ENCODE data around the gene OGFOD1.

DNA sequence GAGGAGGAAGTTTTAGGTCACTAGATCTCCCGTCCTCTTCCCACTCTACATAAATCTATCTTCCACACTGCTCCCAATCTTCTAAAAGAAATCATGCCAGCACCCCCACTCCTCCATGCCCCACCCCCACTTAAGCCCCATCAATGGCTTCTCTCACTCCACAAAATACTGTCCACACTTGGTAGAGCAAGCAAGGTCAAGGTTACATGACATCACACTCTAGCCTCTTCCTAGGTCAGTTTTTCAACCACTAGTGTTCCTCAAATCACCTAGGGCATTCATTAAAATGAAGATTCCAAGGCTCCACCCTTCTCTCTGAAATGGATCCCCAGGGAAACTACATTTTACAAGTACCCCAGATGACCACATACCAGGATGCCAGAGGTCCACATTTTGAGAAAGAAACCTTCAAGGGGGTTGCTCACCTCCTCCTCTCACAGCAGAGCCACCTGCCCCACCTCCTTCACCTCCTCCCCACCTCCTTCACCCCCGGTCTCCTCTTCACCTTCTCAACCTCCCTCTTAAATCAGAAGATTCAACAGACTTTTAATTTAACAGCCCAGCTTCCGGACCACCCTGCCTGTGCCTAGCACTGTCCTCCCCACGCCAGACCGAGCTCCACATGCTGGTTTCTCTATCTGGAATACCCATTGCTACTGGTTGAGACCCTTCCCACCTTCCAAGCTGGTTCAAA lies 29.2 kb upstream of the OGFOD1 start:
- TF ChIP-seq, protein P1, sequence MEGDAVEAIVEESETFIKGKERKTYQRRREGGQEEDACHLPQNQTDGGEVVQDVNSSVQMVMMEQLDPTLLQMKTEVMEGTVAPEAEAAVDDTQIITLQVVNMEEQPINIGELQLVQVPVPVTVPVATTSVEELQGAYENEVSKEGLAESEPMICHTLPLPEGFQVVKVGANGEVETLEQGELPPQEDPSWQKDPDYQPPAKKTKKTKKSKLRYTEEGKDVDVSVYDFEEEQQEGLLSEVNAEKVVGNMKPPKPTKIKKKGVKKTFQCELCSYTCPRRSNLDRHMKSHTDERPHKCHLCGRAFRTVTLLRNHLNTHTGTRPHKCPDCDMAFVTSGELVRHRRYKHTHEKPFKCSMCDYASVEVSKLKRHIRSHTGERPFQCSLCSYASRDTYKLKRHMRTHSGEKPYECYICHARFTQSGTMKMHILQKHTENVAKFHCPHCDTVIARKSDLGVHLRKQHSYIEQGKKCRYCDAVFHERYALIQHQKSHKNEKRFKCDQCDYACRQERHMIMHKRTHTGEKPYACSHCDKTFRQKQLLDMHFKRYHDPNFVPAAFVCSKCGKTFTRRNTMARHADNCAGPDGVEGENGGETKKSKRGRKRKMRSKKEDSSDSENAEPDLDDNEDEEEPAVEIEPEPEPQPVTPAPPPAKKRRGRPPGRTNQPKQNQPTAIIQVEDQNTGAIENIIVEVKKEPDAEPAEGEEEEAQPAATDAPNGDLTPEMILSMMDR (IDR thresholded peaks at IDR 0.05), result no peak
- no peak for TF ChIP-seq POLR2A (IDR thresholded peaks at IDR 0.05)

Data from body of pancreas (tissue), 4 donors.